DND-41 (cell line): Measurements from ENCODE around the gene SRCAP.

Experiments used
- ATAC-seq: fragments of 200-7000 bp; cut with Tn5 transposase; 3 replicates; pipeline ENCODE4 v1.9.1; 2021; ENCODE audit warnings: low read depth; ENCODE audit not compliant: insufficient read depth
- DNase-seq: peaks from one replicate; pipeline ENCODE4 v3.0.0-alpha.2; 2020
- H2AFZ ChIP-seq: 2 replicates; pipeline ENCODE4 v1.6.0; 2012; ENCODE audit warnings: low read depth, low read length
- H3K27ac ChIP-seq: 2 replicates; pipeline ENCODE4 v1.5.1; 2012; ENCODE audit warnings: low read length, inconsistent platforms
- H3K27me3 ChIP-seq: fragments of 200-600 bp; sonication (generic); 2 replicates; pipeline ENCODE4 v1.6.0; 2012; ENCODE audit warnings: low read length, mild to moderate bottlenecking, inconsistent platforms; ENCODE audit not compliant: insufficient read depth, poor library complexity
- H3K36me3 ChIP-seq: 2 replicates; pipeline ENCODE4 v1.5.1; 2012; ENCODE audit warnings: low read length, inconsistent platforms; ENCODE audit not compliant: insufficient read depth
- H3K4me1 ChIP-seq: 2 replicates; pipeline ENCODE4 v1.5.1; 2012; ENCODE audit warnings: mild to moderate bottlenecking, low read length; ENCODE audit not compliant: insufficient read depth
- H3K4me2 ChIP-seq: 2 replicates; pipeline ENCODE4 v1.6.0; 2012; ENCODE audit warnings: mild to moderate bottlenecking, moderate library complexity, low read length, inconsistent platforms; ENCODE audit not compliant: insufficient read depth
- H3K4me3 ChIP-seq, 2 experiments: fragments of 200-600 bp in 1 of 2; shearing (Covaris generic) in 1 of 2; 2 replicates each; pipeline ENCODE4 v1.5.1; 2012 to 2016; ENCODE audit warnings: inconsistent platforms in 2 of 2, low read length in 2 of 2, mild to moderate bottlenecking in 2 of 2, low read depth in 1 of 2, moderate library complexity in 1 of 2
- H3K79me2 ChIP-seq: 2 replicates; pipeline ENCODE4 v1.6.0; 2012; ENCODE audit warnings: low read length, inconsistent platforms; ENCODE audit not compliant: insufficient read depth
- H3K9ac ChIP-seq: 2 replicates; pipeline ENCODE4 v1.6.0; 2012; ENCODE audit warnings: low read depth, mild to moderate bottlenecking, inconsistent platforms, low read length, moderate library complexity
- H3K9me3 ChIP-seq: 2 replicates; pipeline ENCODE4 v1.5.1; 2012; ENCODE audit warnings: low read length, moderate library complexity, mild to moderate bottlenecking, inconsistent platforms; ENCODE audit not compliant: insufficient read depth, severe bottlenecking
- H4K20me1 ChIP-seq: 2 replicates; pipeline ENCODE4 v1.6.0; 2012; ENCODE audit warnings: low read length; ENCODE audit not compliant: insufficient read depth
- CTCF ChIP-seq: IDR thresholded peaks from 2 replicates; pipeline ENCODE4 v1.5.1; 2012; ENCODE audit warnings: borderline replicate concordance, low read length, moderate library complexity, mild to moderate bottlenecking; ENCODE audit not compliant: poor library complexity, severe bottlenecking; ENCODE audit errors: extremely low read depth
- EZH2 ChIP-seq: IDR thresholded peaks from 3 replicates; pipeline ENCODE4 v1.6.1; 2012; ENCODE audit warnings: borderline replicate concordance, low read depth, mild to moderate bottlenecking, moderate library complexity, low read length, inconsistent platforms; ENCODE audit not compliant: severe bottlenecking

Gene SRCAP

GRCh38 chr16:30775131-30775391, 76.1 kb downstream of the SRCAP start:
- no peaks in the 10 kb centered on the region for H3K27me3 ChIP-seq
- no peaks in the 10 kb centered on the region for H3K9me3 ChIP-seq
- TF ChIP-seq CTCF (no peak), EZH2 (no peak)
- H3K27ac ChIP-seq = peak overlapping the region; percentile 74
- no peak for DNase-seq
- peaks cover 21% of the 10 kb centered on the region for H4K20me1 ChIP-seq
- peak overlapping the region; percentile 79 to 94 for H3K4me3 ChIP-seq
- ATAC-seq = no peak
- peak overlapping the region; percentile 82 for H3K9ac ChIP-seq
- peaks cover 25% of the 10 kb centered on the region for H3K4me1 ChIP-seq
- peak overlapping the region; percentile 76 for H2AFZ ChIP-seq
- peaks cover 47% of the 10 kb centered on the region for H3K36me3 ChIP-seq
- H3K79me2 ChIP-seq = peaks cover 15% of the 10 kb centered on the region
- H3K4me2 ChIP-seq = peak overlapping the region; percentile 94

GRCh38 chr16:30775392-30776188, 76.6 kb downstream of the SRCAP start:
- ATAC-seq (peak; percentile 88), DNase-seq (peak; percentile 83)
- peak overlapping the region; percentile 94 for H3K4me2 ChIP-seq
- peak overlapping the region; percentile 79 to 94 for H3K4me3 ChIP-seq
- H3K79me2 ChIP-seq = peaks cover 15% of the 10 kb centered on the region
- H3K36me3 ChIP-seq = peaks cover 42% of the 10 kb centered on the region
- H4K20me1 ChIP-seq = peaks cover 21% of the 10 kb centered on the region
- no peak for TF ChIP-seq CTCF
- TF ChIP-seq EZH2 = peak; percentile 40
- H3K9ac ChIP-seq = peak overlapping the region; percentile 82
- H3K4me1 ChIP-seq = peaks cover 25% of the 10 kb centered on the region
- no peaks in the 10 kb centered on the region for H3K27me3 ChIP-seq
- H3K9me3 ChIP-seq = no peaks in the 10 kb centered on the region
- peak overlapping the region; percentile 74 for H3K27ac ChIP-seq
- H2AFZ ChIP-seq = peak overlapping the region; percentile 76

- Histone ChIP-seq H2AFZ (no peak overlapping the region), H3K4me3 (no peak overlapping the region), H3K4me2 (peak overlapping the region; percentile 94; the same call in 1 of the 2 replicates), H3K27me3 (no peaks in the 10 kb centered on the region), H4K20me1 (peaks cover 15% of the 10 kb centered on the region), H3K4me1 (peaks cover 25% of the 10 kb centered on the region), H3K9ac (no peak overlapping the region), H3K27ac (0 out of 2 replicates have a peak overlapping the region, but pooled peaks have one; percentile 12), H3K79me2 (peaks cover 15% of the 10 kb centered on the region), H3K36me3 (peaks cover 34% of the 10 kb centered on the region), H3K9me3 (no peaks in the 10 kb centered on the region)
- ATAC-seq (no peak), DNase-seq (no peak)
- no peak for TF ChIP-seq EZH2
- TF ChIP-seq CTCF = no peak
These were observed 78.8 kb downstream of the SRCAP start for GRCh38 chr16:30777591-30778297.
